Liver (tissue), 3 donors: ENCODE measurements around the gene ADGRL2.

Experiments
- ATF3 ChIP-seq: IDR thresholded peaks from 2 replicates; pipeline ENCODE4 v1.6.1; 2016; ENCODE audit warnings: antibody characterized with exemption
- CTCF ChIP-seq: fragments of 150-350 bp; IDR thresholded peaks from 2 replicates; pipeline ENCODE4 v1.5.1; 2017; ENCODE audit warnings: improper control_type of control experiment, low read depth, low read length; ENCODE audit not compliant: missing input control
- GABPA ChIP-seq, 2 donors: IDR thresholded peaks in 1 of 2; conservative IDR thresholded peaks in 1 of 2; 2 replicates each; pipeline ENCODE4 v1.6.1; 2016; ENCODE audit warnings: antibody characterized with exemption in 2 of 2, mild to moderate bottlenecking in 1 of 2, moderate library complexity in 1 of 2
- HNF4A ChIP-seq, 2 donors: conservative IDR thresholded peaks; 2 replicates each; pipeline ENCODE4 v1.6.1; 2016; ENCODE audit warnings: antibody characterized with exemption in 2 of 2, mild to moderate bottlenecking in 2 of 2
- MAX ChIP-seq: IDR thresholded peaks from 2 replicates; pipeline ENCODE4 v1.6.1; 2016; ENCODE audit warnings: antibody characterized with exemption
- RAD21 ChIP-seq, 2 donors: IDR thresholded peaks; 2 replicates each; pipeline ENCODE4 v1.6.1; 2016; ENCODE audit warnings: antibody characterized with exemption in 2 of 2, mild to moderate bottlenecking in 2 of 2
- REST ChIP-seq: IDR thresholded peaks from 2 replicates; pipeline ENCODE4 v1.6.1; 2016; ENCODE audit warnings: antibody characterized with exemption, mild to moderate bottlenecking
- RXRA ChIP-seq, 2 donors: IDR thresholded peaks; 2 replicates each; pipeline ENCODE4 v1.6.1; 2017 to 2018; ENCODE audit warnings: antibody characterized with exemption in 2 of 2, mild to moderate bottlenecking in 1 of 2
- SP1 ChIP-seq: IDR thresholded peaks from 2 replicates; pipeline ENCODE4 v1.6.1; 2018; ENCODE audit warnings: antibody characterized with exemption, mild to moderate bottlenecking
- TAF1 ChIP-seq: conservative IDR thresholded peaks from 2 replicates; pipeline ENCODE4 v1.6.1; 2016; ENCODE audit warnings: antibody characterized with exemption, mild to moderate bottlenecking
- YY1 ChIP-seq: IDR thresholded peaks from 2 replicates; pipeline ENCODE4 v1.6.1; 2016; ENCODE audit warnings: antibody characterized with exemption, mild to moderate bottlenecking
- ZBTB33 ChIP-seq: IDR thresholded peaks from 2 replicates; pipeline ENCODE4 v1.6.1; 2016; ENCODE audit warnings: antibody characterized with exemption
- donor health status: healthy.
- donor health status: healthy.

GRCh38 chr1:81929106-81929505, 128.4 kb downstream of the ADGRL2 start:
- TF ChIP-seq RAD21 (IDR thresholded peaks at IDR 0.05) (no peak), CTCF (no peak), REST (no peak), MAX (no peak), SP1 (no peak), ZBTB33 (no peak), RXRA (IDR thresholded peaks at IDR 0.05) (no peak), GABPA (IDR thresholded peaks at IDR 0.05 in 1 of 2, conservative IDR thresholded peaks at IDR 0.05 in 1 of 2) (no peak), HNF4A (conservative IDR thresholded peaks at IDR 0.05) (no peak), TAF1 (no peak), YY1 (no peak), ATF3 (no peak)
